GM12878 (cell line): ENCODE data around the gene NCBP2L. TPM values are rescaled to one million over a fixed set of nuclear protein-coding genes. Genes with fewer than 3 reads are reported as not detected.

Experiments used
- ATAC-seq: fragments of 200-7000 bp; cut with Tn5 transposase; 3 replicates; pipeline ENCODE4 v1.9.1; 2020; ENCODE audit warnings: mild to moderate bottlenecking, moderate library complexity
- BruUV-seq: library from RNA; stranded (reverse); fragments of 400-500 nt; replicated peaks from 2 replicates; lab custom pipeline; 2021; lab: Mats Ljungman, UMichigan
- CTCF ChIA-PET: fragments of 300-600 bp; sonication (Branson Sonifier 250); formaldehyde crosslinking; extraction: SDS; loops from one replicate; lab custom pipeline; 2021; ENCODE audit warnings: inconsistent platforms; lab: Yijun Ruan, JAX
- POLR2A ChIA-PET: fragments of 350-600 bp; formaldehyde crosslinking; extraction: SDS; loops from one replicate; lab custom pipeline; 2021; ENCODE audit warnings: inconsistent platforms; lab: Charles Lee
- RAD21 ChIA-PET: fragments of 300-600 bp; sonication (Branson Sonifier 250); formaldehyde crosslinking; loops from one replicate; lab custom pipeline; 2023; ENCODE audit warnings: antibody characterized with exemption; ENCODE audit not compliant: unreplicated experiment; lab: Charles Lee
- SMC1A ChIA-PET: fragments of 300-600 bp; sonication (Branson Sonifier 250); formaldehyde crosslinking; loops from one replicate; lab custom pipeline; 2023; ENCODE audit not compliant: unreplicated experiment, uncharacterized antibody; lab: Charles Lee
- DNase-seq: peaks from one replicate; pipeline ENCODE4 v3.0.0-alpha.2; 2011; ENCODE audit warnings: low read depth, low spot score
- FAIRE-seq: peaks from 3 replicates; lab custom pipeline; 2011; peaks lifted over from hg19 to GRCh38; lab: Jason Lieb, UNC
- H2AFZ ChIP-seq: 2 replicates; pipeline ENCODE4 v1.6.0; 2011; ENCODE audit warnings: low read depth, low read length, control low read depth; ENCODE audit not compliant: control insufficient read depth
- H3K27ac ChIP-seq: 2 replicates; pipeline ENCODE4 v1.5.1; 2011; ENCODE audit warnings: control low read depth; ENCODE audit not compliant: control insufficient read depth, insufficient read depth
- H3K27me3 ChIP-seq, 2 experiments: replicated peaks in 1 of 2; 2 replicates each; pipeline versions ENCODE4 v1.6.0 to v1.6.1; 2011; ENCODE audit warnings: low read length in 1 of 2; ENCODE audit not compliant: control insufficient read depth in 2 of 2, insufficient read depth in 2 of 2
- H3K36me3 ChIP-seq, 2 experiments: 2 replicates each; pipeline ENCODE4 v1.5.1; 2011; ENCODE audit warnings: low read length in 1 of 2; ENCODE audit not compliant: control insufficient read depth in 2 of 2, insufficient read depth in 2 of 2
- H3K4me1 ChIP-seq: 2 replicates; pipeline ENCODE4 v1.6.1; 2011; ENCODE audit warnings: mild to moderate bottlenecking, low read length, moderate library complexity, mixed read lengths; ENCODE audit not compliant: control insufficient read depth, insufficient read depth
- H3K4me2 ChIP-seq: 2 replicates; pipeline ENCODE4 v1.6.0; 2011; ENCODE audit warnings: control low read depth; ENCODE audit not compliant: control insufficient read depth, insufficient read depth
- H3K4me3 ChIP-seq: fragments of 200-600 bp; sonication (generic); 2 replicates; pipeline ENCODE4 v1.5.1; 2016
- H3K79me2 ChIP-seq: 2 replicates; pipeline ENCODE4 v1.6.0; 2011; ENCODE audit warnings: low read length; ENCODE audit not compliant: control insufficient read depth, insufficient read depth
- H3K9ac ChIP-seq: 2 replicates; pipeline ENCODE4 v1.8.0; 2011; ENCODE audit warnings: low read length, control low read depth, mixed read lengths; ENCODE audit not compliant: control insufficient read depth, insufficient read depth
- H3K9me3 ChIP-seq: replicated peaks from 3 replicates; pipeline ENCODE4 v1.5.1; 2011; ENCODE audit warnings: mild to moderate bottlenecking, low read length; ENCODE audit not compliant: control insufficient read depth, insufficient read depth
- H4K20me1 ChIP-seq: 2 replicates; pipeline ENCODE4 v1.6.0; 2011; ENCODE audit not compliant: control insufficient read depth, insufficient read depth
- ATF7 ChIP-seq: fragments of 450-650 bp; IDR thresholded peaks from 2 replicates; pipeline ENCODE4 v1.6.1; 2016; ENCODE audit warnings: low read depth, mild to moderate bottlenecking
- CBX3 ChIP-seq: fragments of 200-600 bp; sonication (generic); IDR thresholded peaks from 2 replicates; pipeline ENCODE4 v1.6.1; 2016; ENCODE audit warnings: low read depth, borderline replicate concordance
- GATAD2B ChIP-seq: fragments of 450-650 bp; conservative IDR thresholded peaks from 2 replicates; pipeline ENCODE4 v1.6.1; 2017; ENCODE audit warnings: low read depth, mild to moderate bottlenecking, moderate library complexity
- IKZF1 ChIP-seq: fragments of 450-650 bp; conservative IDR thresholded peaks from 2 replicates; pipeline ENCODE4 v1.6.1; 2017; ENCODE audit warnings: antibody characterized with exemption, mild to moderate bottlenecking
- KDM1A ChIP-seq: fragments of 200-600 bp; sonication (generic); IDR thresholded peaks from 2 replicates; pipeline ENCODE4 v1.6.1; 2016; ENCODE audit warnings: borderline replicate concordance
- MEF2B ChIP-seq: fragments of 450-650 bp; IDR thresholded peaks from 2 replicates; pipeline ENCODE4 v1.6.1; 2018; ENCODE audit warnings: mild to moderate bottlenecking, moderate library complexity; ENCODE audit not compliant: partially characterized antibody, poor library complexity, severe bottlenecking
- NFXL1 ChIP-seq: fragments of 450-650 bp; IDR thresholded peaks from 2 replicates; pipeline ENCODE4 v1.6.1; 2017; ENCODE audit warnings: antibody characterized with exemption, mild to moderate bottlenecking, borderline replicate concordance
- PAX5 ChIP-seq: IDR thresholded peaks from 2 replicates; pipeline ENCODE4 v1.6.1; 2011; ENCODE audit warnings: low read depth, low read length, borderline replicate concordance
- RAD51 ChIP-seq: fragments of 450-650 bp; IDR thresholded peaks from 2 replicates; pipeline ENCODE4 v1.6.1; 2016; ENCODE audit warnings: moderate library complexity, mild to moderate bottlenecking, inconsistent platforms
- RELA ChIP-seq: fragments of 450-650 bp; IDR thresholded peaks from 2 replicates; pipeline ENCODE4 v1.8.0; 2014; ENCODE audit warnings: borderline replicate concordance; ENCODE audit not compliant: partially characterized antibody
- RELB ChIP-seq: fragments of 450-650 bp; IDR thresholded peaks from 2 replicates; pipeline ENCODE4 v1.6.1; 2017; ENCODE audit warnings: low read depth, mild to moderate bottlenecking, moderate library complexity
- SIN3A ChIP-seq: IDR thresholded peaks from 2 replicates; pipeline ENCODE4 v1.6.1; 2012; ENCODE audit warnings: low read depth, low read length, improper control_type of control experiment
- SIX5 ChIP-seq: IDR thresholded peaks from 2 replicates; pipeline ENCODE4 v1.6.1; 2011; ENCODE audit warnings: mild to moderate bottlenecking, low read depth, low read length, moderate library complexity; ENCODE audit not compliant: severe bottlenecking
- SREBF1 ChIP-seq: IDR thresholded peaks from 2 replicates; pipeline ENCODE4 v1.6.1; 2012; ENCODE audit warnings: mild to moderate bottlenecking, low read length
- STAT1 ChIP-seq: fragments of 450-650 bp; conservative IDR thresholded peaks from 2 replicates; pipeline ENCODE4 v1.6.1; 2014; ENCODE audit warnings: antibody characterized with exemption, mild to moderate bottlenecking
- TBL1XR1 ChIP-seq: IDR thresholded peaks from 2 replicates; pipeline ENCODE4 v1.6.1; 2012; ENCODE audit warnings: low read depth, low read length, improper control_type of control experiment
- TCF12 ChIP-seq: IDR thresholded peaks from 2 replicates; pipeline ENCODE4 v1.6.1; 2011; ENCODE audit warnings: low read depth, mild to moderate bottlenecking, low read length
- ZSCAN29 ChIP-seq: fragments of 450-650 bp; IDR thresholded peaks from 2 replicates; pipeline ENCODE4 v1.6.1; 2017; ENCODE audit warnings: mild to moderate bottlenecking, moderate library complexity
- ZZZ3 ChIP-seq: IDR thresholded peaks from 2 replicates; pipeline ENCODE4 v1.6.1; 2011; ENCODE audit warnings: low read depth; ENCODE audit not compliant: control insufficient read depth, insufficient read length
- WGBS: methylation state at CpG from one replicate; pipeline ENCODE4 v1.1.6; 2016; ENCODE audit warnings: low lambda C conversion rate; ENCODE audit not compliant: insufficient replicate concordance, insufficient coverage; ENCODE audit errors: missing lambda C conversion rate; 5-methylcytosine and 5-hydroxymethylcytosine counted together
- in situ Hi-C: fragments of 300-500 bp; cut with MboI; formaldehyde crosslinking; loops from 9 replicates; pipeline ENCODE4 v1.14.3; 2018; ENCODE audit warnings: mixed read lengths
- intact Hi-C: fragments of 100-400 bp; cut with micrococcal nuclease; formaldehyde crosslinking; loops from one replicate; pipeline ENCODE4 v1.14.2; 2022; ENCODE audit not compliant: unreplicated experiment
- polyA plus RNA-seq, 11 experiments: library from polyadenylated mRNA; depleted of rRNA in 4 of 11; unstranded in 6 of 11; stranded (reverse) in 5 of 11; fragments of >200 nt; fragmentation: Nextera tagmentation in 4 of 11; fragmentation: Illumina TruSeq in 1 of 11; extraction: Ambion mirVana in 4 of 11; extraction: Trizol in 1 of 11; gene quantifications; 1 replicate in 1 of 11; 2 replicates in 10 of 11; pipeline versions ENCODE4 v1.2.1 to v1.2.3, GENCODE V29; 2011 to 2016; ENCODE audit warnings: inconsistent platforms in 2 of 11, missing spikeins in 2 of 11, low read depth in 1 of 11
- total RNA-seq, 4 experiments: library from RNA; depleted of rRNA in 3 of 4; stranded (reverse); fragments of >200 nt in 3 of 4; fragmentation: Illumina TruSeq in 1 of 4; extraction: Trizol in 1 of 4; gene quantifications; 2 replicates each; pipeline versions ENCODE4 v1.2.1 to v1.2.3, GENCODE V29; 2013 to 2021

Gene NCBP2L
- total and polyA plus RNA-seq, 10 of the 15 experiments (the other 5 are each of a cell fraction or from before 2014, with no cell fraction given): not detected

DNA sequence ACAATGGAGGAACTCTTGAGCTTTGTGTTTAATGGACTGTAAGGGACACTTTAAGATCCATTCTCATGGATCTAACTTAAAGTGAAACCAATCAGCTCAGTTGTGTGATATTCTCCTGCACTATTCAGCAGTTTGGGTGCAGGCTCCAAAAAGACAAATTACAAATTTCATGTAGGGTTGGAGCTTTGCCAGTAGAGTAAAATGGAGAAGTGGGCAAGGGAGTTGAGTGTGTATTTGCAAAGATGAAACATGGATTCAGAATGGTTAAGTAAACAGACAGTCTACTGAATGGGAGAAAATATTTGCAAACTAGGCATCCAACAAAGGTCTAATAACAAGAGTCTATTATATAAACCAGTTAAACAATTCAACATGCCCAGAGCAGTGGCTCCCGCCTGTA is 26.9 kb downstream of the NCBP2L start:
- Histone ChIP-seq H3K9ac (no peak overlapping the region), H3K9me3 (no peaks in the 10 kb centered on the region), H3K36me3 (no peaks in the 10 kb centered on the region), H3K27ac (no peak overlapping the region), H3K4me2 (no peak overlapping the region), H3K4me3 (no peak overlapping the region), H2AFZ (no peak overlapping the region), H4K20me1 (no peaks in the 10 kb centered on the region), H3K4me1 (no peaks in the 10 kb centered on the region), H3K79me2 (no peaks in the 10 kb centered on the region), H3K27me3 (no peaks in the 10 kb centered on the region)
- RAD21 ChIA-PET: no interaction called here
- ATAC-seq (no peak), DNase-seq (no peak), FAIRE-seq (no peak)
- SMC1A ChIA-PET: no interaction called here
- no TSS peak for BruUV-seq
- CTCF ChIA-PET: no interaction called here
- intact Hi-C loops: no loop called here
- in situ Hi-C loops: no loop called here
- 0% methylated on average over 1 of the region's 1 CpG for WGBS
- POLR2A ChIA-PET: no interaction called here
- TF ChIP-seq SREBF1 (no peak), ZSCAN29 (no peak), ZZZ3 (no peak), RELB (no peak), RELA (no peak)

- RAD21 ChIA-PET: no interaction called here
- no peak for ATAC-seq
- 76% methylated on average over 3 of the region's 3 CpGs for WGBS
- no peak for TF ChIP-seq IKZF1
- TF ChIP-seq GATAD2B: no peak
- no peak for TF ChIP-seq TBL1XR1
- no peak for TF ChIP-seq PAX5
- TF ChIP-seq TCF12: no peak
- no peak for TF ChIP-seq SIX5
- no peak for TF ChIP-seq STAT1
- TF ChIP-seq CBX3: no peak
- TF ChIP-seq MEF2B: no peak
- no peak for TF ChIP-seq KDM1A
- TF ChIP-seq ATF7: no peak
- TF ChIP-seq NFXL1: no peak
- no peak for TF ChIP-seq RAD51
- no peak for TF ChIP-seq SIN3A
Observed at GRCh38 chrX:107805179-107805578, 27.6 kb downstream of the NCBP2L start.

More at GRCh38 chrX:107805179-107805578, 27.6 kb downstream of the NCBP2L start:
- no peak for DNase-seq
- intact Hi-C loops: no loop called here
- H4K20me1 ChIP-seq: no peaks in the 10 kb centered on the region
- no peak overlapping the region for H3K4me2 ChIP-seq
- ChIA-PET CTCF (no interaction called here), POLR2A (no interaction called here), SMC1A (no interaction called here)
- no peaks in the 10 kb centered on the region for H3K4me1 ChIP-seq
- BruUV-seq: no TSS peak
- H3K79me2 ChIP-seq: no peaks in the 10 kb centered on the region
- no peak overlapping the region for H3K27ac ChIP-seq
- no peak overlapping the region for H3K4me3 ChIP-seq
- H3K27me3 ChIP-seq: no peaks in the 10 kb centered on the region
- no peaks in the 10 kb centered on the region for H3K9me3 ChIP-seq
- no peak overlapping the region for H2AFZ ChIP-seq
- no peaks in the 10 kb centered on the region for H3K36me3 ChIP-seq
- H3K9ac ChIP-seq: no peak overlapping the region
- no peak for FAIRE-seq
- in situ Hi-C loops: no loop called here
